GM23248 (cell line): ENCODE measurements around the gene CCDC32. TPM values are rescaled to one million over a fixed set of nuclear protein-coding genes. Genes with fewer than 3 reads are reported as not detected.

ENCODE experiments used
- DNase-seq: peaks from one replicate; pipeline ENCODE4 v3.0.0-alpha.2; 2015
- H2AFZ ChIP-seq: fragments of 200-600 bp; sonication (generic); 2 replicates; pipeline ENCODE4 v1.6.1; 2016; ENCODE audit warnings: antibody characterized with exemption
- H3F3A ChIP-seq: fragments of 200-600 bp; sonication (generic); 2 replicates; pipeline ENCODE4 v1.6.1; 2016; ENCODE audit warnings: mild to moderate bottlenecking, antibody characterized with exemption, mixed run types; ENCODE audit not compliant: insufficient read depth
- H3K27ac ChIP-seq: fragments of 200-600 bp; sonication (generic); 2 replicates; pipeline ENCODE4 v1.5.1; 2016; ENCODE audit warnings: mild to moderate bottlenecking
- H3K27me3 ChIP-seq: fragments of 200-600 bp; sonication (generic); replicated peaks from 2 replicates; pipeline ENCODE4 v1.6.1; 2016; ENCODE audit warnings: mild to moderate bottlenecking; ENCODE audit not compliant: insufficient read depth
- H3K36me3 ChIP-seq: fragments of 200-600 bp; sonication (generic); 2 replicates; pipeline ENCODE4 v1.6.1; 2016; ENCODE audit warnings: low read depth, mild to moderate bottlenecking
- H3K4me1 ChIP-seq: fragments of 200-600 bp; sonication (generic); 2 replicates; pipeline ENCODE4 v1.6.1; 2016; ENCODE audit warnings: mild to moderate bottlenecking; ENCODE audit not compliant: insufficient read depth
- H3K4me2 ChIP-seq: fragments of 200-600 bp; sonication (generic); one replicate; pipeline ENCODE4 v1.6.1; 2016; ENCODE audit warnings: mild to moderate bottlenecking; ENCODE audit not compliant: unreplicated experiment
- H3K4me3 ChIP-seq: fragments of 200-600 bp; sonication (generic); 2 replicates; pipeline ENCODE4 v1.5.1; 2016; ENCODE audit warnings: mild to moderate bottlenecking
- H3K79me2 ChIP-seq: fragments of 200-600 bp; sonication (generic); 2 replicates; pipeline ENCODE4 v1.6.1; 2016; ENCODE audit warnings: mild to moderate bottlenecking; ENCODE audit not compliant: insufficient read depth
- H3K9ac ChIP-seq: fragments of 200-600 bp; sonication (generic); 2 replicates; pipeline ENCODE4 v1.6.1; 2016; ENCODE audit warnings: mild to moderate bottlenecking
- H3K9me2 ChIP-seq: fragments of 200-600 bp; sonication (generic); 2 replicates; pipeline ENCODE4 v1.6.1; 2016; ENCODE audit warnings: mixed run types, mild to moderate bottlenecking, moderate library complexity; ENCODE audit not compliant: insufficient read depth
- H3K9me3 ChIP-seq: fragments of 200-600 bp; sonication (generic); one replicate; pipeline ENCODE4 v1.6.1; 2017; ENCODE audit warnings: low read depth
- H4K20me1 ChIP-seq: fragments of 200-600 bp; sonication (generic); 2 replicates; pipeline ENCODE4 v1.6.0; 2016; ENCODE audit not compliant: insufficient read depth
- EZH2 ChIP-seq: fragments of 200-600 bp; sonication (generic); IDR thresholded peaks from 2 replicates; pipeline ENCODE4 v1.6.1; 2018; ENCODE audit warnings: antibody characterized with exemption, mild to moderate bottlenecking; ENCODE audit not compliant: insufficient read depth, poor library complexity, severe bottlenecking
- EZH2phosphoT487 ChIP-seq: fragments of 200-600 bp; sonication (generic); IDR thresholded peaks from 2 replicates; pipeline ENCODE4 v1.6.1; 2018; ENCODE audit warnings: antibody characterized with exemption, moderate library complexity, mild to moderate bottlenecking, low read depth; ENCODE audit not compliant: insufficient read depth
- WGBS, 2 experiments: methylation state at CpG; one replicate each; pipeline ENCODE4 v1.1.6; 2015 to 2017; ENCODE audit warnings: low lambda C conversion rate in 2 of 2, low coverage in 1 of 2; ENCODE audit errors: missing lambda C conversion rate in 2 of 2; 5-methylcytosine and 5-hydroxymethylcytosine counted together
- in situ Hi-C: fragments of 300-500 bp; cut with MboI; formaldehyde crosslinking; loops from 2 replicates; pipeline ENCODE4 v1.15.0; 2020
- polyA plus RNA-seq: library from polyadenylated mRNA; unstranded; fragments of >200 nt; fragmentation: Nextera tagmentation; extraction: Ambion mirVana; gene quantifications from 2 replicates; pipeline ENCODE4 v1.2.1, GENCODE V29; 2016
- total RNA-seq: library from RNA; depleted of rRNA; stranded (reverse); fragments of >200 nt; shearing (Covaris generic); gene quantifications from 2 replicates; pipeline ENCODE4 v1.2.3, GENCODE V29; 2014

Gene CCDC32
- total and polyA plus RNA-seq, 2 experiments from 2014 or later: 29.5 to 44.7 TPM

- Histone ChIP-seq H4K20me1 (no peaks in the 10 kb centered on the region), H3K4me3 (no peak overlapping the region), H2AFZ (no peak overlapping the region), H3K79me2 (no peaks in the 10 kb centered on the region), H3K36me3 (no peaks in the 10 kb centered on the region), H3K4me1 (no peaks in the 10 kb centered on the region), H3K4me2 (no peak overlapping the region), H3K27me3 (no peaks in the 10 kb centered on the region), H3K27ac (no peak overlapping the region), H3K9me2 (no peaks in the 10 kb centered on the region), H3F3A (no peaks in the 10 kb centered on the region), H3K9me3 (no peaks in the 10 kb centered on the region), H3K9ac (no peak overlapping the region)
- TF ChIP-seq EZH2phosphoT487 (no peak), EZH2 (no peak)
- DNase-seq: no peak
- in situ Hi-C loops: no loop called here
- 66 to 68% methylated on average over 5 of the region's 5 CpGs for WGBS, 2 experiments
Observed at GRCh38 chr15:40543631-40544294, 21.1 kb downstream of the CCDC32 start.

- Histone ChIP-seq H4K20me1 (no peaks in the 10 kb centered on the region), H3K4me3 (no peak overlapping the region), H3F3A (no peaks in the 10 kb centered on the region), H2AFZ (no peak overlapping the region), H3K79me2 (no peaks in the 10 kb centered on the region), H3K9ac (no peak overlapping the region), H3K9me3 (no peaks in the 10 kb centered on the region), H3K27me3 (no peaks in the 10 kb centered on the region), H3K4me2 (no peak overlapping the region), H3K27ac (no peak overlapping the region), H3K36me3 (no peaks in the 10 kb centered on the region), H3K9me2 (no peaks in the 10 kb centered on the region), H3K4me1 (no peaks in the 10 kb centered on the region)
- no peak for TF ChIP-seq EZH2
- no peak for TF ChIP-seq EZH2phosphoT487
- in situ Hi-C loops: no loop called here
- 93 to 96% methylated on average over 3 of the region's 3 CpGs for WGBS, 2 experiments
- DNase-seq: no peak
Observed at GRCh38 chr15:40543082-40543481, 21.8 kb downstream of the CCDC32 start.

GRCh38 chr15:40538976-40539375, 25.9 kb downstream of the CCDC32 start:
- Histone ChIP-seq H3K9me3 (no peaks in the 10 kb centered on the region), H3K4me2 (no peak overlapping the region), H3K79me2 (no peaks in the 10 kb centered on the region), H3K36me3 (no peaks in the 10 kb centered on the region), H3K4me1 (no peaks in the 10 kb centered on the region), H3K27ac (no peak overlapping the region), H3K9ac (no peak overlapping the region), H2AFZ (no peak overlapping the region), H4K20me1 (no peaks in the 10 kb centered on the region), H3K4me3 (no peak overlapping the region), H3K27me3 (no peaks in the 10 kb centered on the region), H3K9me2 (no peaks in the 10 kb centered on the region), H3F3A (no peaks in the 10 kb centered on the region)
- WGBS, 2 experiments: 85 to 86% methylated on average over 6 of the region's 6 CpGs
- no peak for DNase-seq
- no peak for TF ChIP-seq EZH2phosphoT487
- TF ChIP-seq EZH2: no peak
- in situ Hi-C loops: no loop called here

GRCh38 chr15:40536501-40536900, 28.3 kb downstream of the CCDC32 start:
- Histone ChIP-seq H3K9me2 (no peaks in the 10 kb centered on the region), H3K79me2 (no peaks in the 10 kb centered on the region), H2AFZ (no peak overlapping the region), H3K9ac (no peak overlapping the region), H3K4me1 (no peaks in the 10 kb centered on the region), H3K27me3 (no peaks in the 10 kb centered on the region), H3K9me3 (no peaks in the 10 kb centered on the region), H3F3A (no peaks in the 10 kb centered on the region), H3K4me3 (no peak overlapping the region), H3K27ac (no peak overlapping the region), H4K20me1 (no peaks in the 10 kb centered on the region), H3K4me2 (no peak overlapping the region), H3K36me3 (no peaks in the 10 kb centered on the region)
- WGBS, 2 experiments: 59 to 70% methylated on average over 5 of the region's 5 CpGs
- DNase-seq: peak; percentile 51
- in situ Hi-C loops: no loop called here
- TF ChIP-seq EZH2: no peak
- no peak for TF ChIP-seq EZH2phosphoT487
